HL-60 (cell line): ENCODE results near the gene G3BP2.

Experiments
- GABPA ChIP-seq: IDR thresholded peaks from 2 replicates; pipeline ENCODE4 v1.6.1; 2012; ENCODE audit warnings: low read depth
- POLR2AphosphoS5 ChIP-seq: IDR thresholded peaks from 2 replicates; pipeline ENCODE4 v1.6.1; 2012; ENCODE audit warnings: low read depth
- SPI1 ChIP-seq: IDR thresholded peaks from 2 replicates; pipeline ENCODE4 v1.6.1; 2012; ENCODE audit warnings: low read depth, mild to moderate bottlenecking, borderline replicate concordance
- TF ChIP-seq, protein P1 (sequence below): IDR thresholded peaks from one replicate; pipeline ENCODE4 v1.5.1; 2011; ENCODE audit warnings: low read length, control low read depth, inconsistent platforms; ENCODE audit not compliant: insufficient read depth
- TF ChIP-seq, protein P2 (sequence below): IDR thresholded peaks from 2 replicates; pipeline ENCODE4 v1.6.1; 2012; ENCODE audit warnings: low read depth; ENCODE audit not compliant: insufficient replicate concordance

DNA sequence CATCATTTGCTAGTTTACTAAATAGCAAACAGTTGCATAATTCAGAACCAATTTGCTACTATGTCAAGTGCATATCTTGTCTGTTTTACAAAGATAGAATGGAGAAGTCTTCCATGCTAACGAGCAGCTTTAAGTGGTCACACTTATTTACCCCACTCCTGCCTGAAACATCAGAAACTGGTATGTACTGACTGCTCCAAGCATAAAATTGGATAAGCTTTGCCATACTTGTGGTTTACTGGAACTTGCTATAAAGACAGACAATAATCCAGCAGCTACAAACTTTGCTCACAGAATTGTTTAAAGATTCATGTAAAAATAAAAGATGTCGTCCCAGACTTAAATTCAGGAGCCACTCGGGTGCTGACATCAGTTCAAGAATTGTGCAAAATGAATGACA lies 29.6 kb downstream of the G3BP2 start:
- TF ChIP-seq, protein P1, sequence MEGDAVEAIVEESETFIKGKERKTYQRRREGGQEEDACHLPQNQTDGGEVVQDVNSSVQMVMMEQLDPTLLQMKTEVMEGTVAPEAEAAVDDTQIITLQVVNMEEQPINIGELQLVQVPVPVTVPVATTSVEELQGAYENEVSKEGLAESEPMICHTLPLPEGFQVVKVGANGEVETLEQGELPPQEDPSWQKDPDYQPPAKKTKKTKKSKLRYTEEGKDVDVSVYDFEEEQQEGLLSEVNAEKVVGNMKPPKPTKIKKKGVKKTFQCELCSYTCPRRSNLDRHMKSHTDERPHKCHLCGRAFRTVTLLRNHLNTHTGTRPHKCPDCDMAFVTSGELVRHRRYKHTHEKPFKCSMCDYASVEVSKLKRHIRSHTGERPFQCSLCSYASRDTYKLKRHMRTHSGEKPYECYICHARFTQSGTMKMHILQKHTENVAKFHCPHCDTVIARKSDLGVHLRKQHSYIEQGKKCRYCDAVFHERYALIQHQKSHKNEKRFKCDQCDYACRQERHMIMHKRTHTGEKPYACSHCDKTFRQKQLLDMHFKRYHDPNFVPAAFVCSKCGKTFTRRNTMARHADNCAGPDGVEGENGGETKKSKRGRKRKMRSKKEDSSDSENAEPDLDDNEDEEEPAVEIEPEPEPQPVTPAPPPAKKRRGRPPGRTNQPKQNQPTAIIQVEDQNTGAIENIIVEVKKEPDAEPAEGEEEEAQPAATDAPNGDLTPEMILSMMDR, result no peak
- TF ChIP-seq GABPA, result no peak
- TF ChIP-seq POLR2AphosphoS5, result no peak
- TF ChIP-seq, protein P2, sequence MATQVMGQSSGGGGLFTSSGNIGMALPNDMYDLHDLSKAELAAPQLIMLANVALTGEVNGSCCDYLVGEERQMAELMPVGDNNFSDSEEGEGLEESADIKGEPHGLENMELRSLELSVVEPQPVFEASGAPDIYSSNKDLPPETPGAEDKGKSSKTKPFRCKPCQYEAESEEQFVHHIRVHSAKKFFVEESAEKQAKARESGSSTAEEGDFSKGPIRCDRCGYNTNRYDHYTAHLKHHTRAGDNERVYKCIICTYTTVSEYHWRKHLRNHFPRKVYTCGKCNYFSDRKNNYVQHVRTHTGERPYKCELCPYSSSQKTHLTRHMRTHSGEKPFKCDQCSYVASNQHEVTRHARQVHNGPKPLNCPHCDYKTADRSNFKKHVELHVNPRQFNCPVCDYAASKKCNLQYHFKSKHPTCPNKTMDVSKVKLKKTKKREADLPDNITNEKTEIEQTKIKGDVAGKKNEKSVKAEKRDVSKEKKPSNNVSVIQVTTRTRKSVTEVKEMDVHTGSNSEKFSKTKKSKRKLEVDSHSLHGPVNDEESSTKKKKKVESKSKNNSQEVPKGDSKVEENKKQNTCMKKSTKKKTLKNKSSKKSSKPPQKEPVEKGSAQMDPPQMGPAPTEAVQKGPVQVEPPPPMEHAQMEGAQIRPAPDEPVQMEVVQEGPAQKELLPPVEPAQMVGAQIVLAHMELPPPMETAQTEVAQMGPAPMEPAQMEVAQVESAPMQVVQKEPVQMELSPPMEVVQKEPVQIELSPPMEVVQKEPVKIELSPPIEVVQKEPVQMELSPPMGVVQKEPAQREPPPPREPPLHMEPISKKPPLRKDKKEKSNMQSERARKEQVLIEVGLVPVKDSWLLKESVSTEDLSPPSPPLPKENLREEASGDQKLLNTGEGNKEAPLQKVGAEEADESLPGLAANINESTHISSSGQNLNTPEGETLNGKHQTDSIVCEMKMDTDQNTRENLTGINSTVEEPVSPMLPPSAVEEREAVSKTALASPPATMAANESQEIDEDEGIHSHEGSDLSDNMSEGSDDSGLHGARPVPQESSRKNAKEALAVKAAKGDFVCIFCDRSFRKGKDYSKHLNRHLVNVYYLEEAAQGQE, result no peak
- no peak for TF ChIP-seq SPI1
